Measurements from ENCODE around the gene ASTN2. TPM values are rescaled to one million over a fixed set of nuclear protein-coding genes. Genes with fewer than 3 reads are reported as not detected.

Gene ASTN2
- total and polyA plus RNA-seq, 10 donors = 0.87 to 6.1 (median 3.7) TPM

GRCh38 chr9:116448431-116448830, 966.4 kb downstream of the ASTN2 start:
- DNase-seq = no peak
- Histone ChIP-seq H3K4me1 (no peaks in the 10 kb centered on the region), H3K27me3 (replicated peaks in 1 of 7) (no peaks in the 10 kb centered on the region), H3K36me3 (no peaks in the 10 kb centered on the region), H3K27ac (no peak overlapping the region), H3K9me3 (no peaks in the 10 kb centered on the region), H3K4me3 (no peak overlapping the region)
- TF ChIP-seq POLR2AphosphoS5 (IDR thresholded peaks at IDR 0.05) (no peak), POLR2A (IDR thresholded peaks at IDR 0.05) (no peak), CTCF (IDR thresholded peaks at IDR 0.05 in 8 of 11, conservative IDR thresholded peaks at IDR 0.05 in 3 of 11) (no peak)
- 19 to 57% (median 34%) methylated on average over 3 of the region's 3 CpGs for WGBS, 5 donors
- intact Hi-C loops (cut with DNase I; ENCODE audit: low total_unique reads) = no loop called here

GRCh38 chr9:116447934-116448333, 966.9 kb downstream of the ASTN2 start:
- Histone ChIP-seq H3K27me3 (replicated peaks in 1 of 7) (no peaks in the 10 kb centered on the region), H3K27ac (no peak overlapping the region), H3K4me1 (no peaks in the 10 kb centered on the region), H3K4me3 (no peak overlapping the region), H3K9me3 (no peaks in the 10 kb centered on the region), H3K36me3 (no peaks in the 10 kb centered on the region)
- DNase-seq = no peak
- no peak for TF ChIP-seq POLR2A (IDR thresholded peaks at IDR 0.05)
- TF ChIP-seq CTCF (IDR thresholded peaks at IDR 0.05 in 8 of 11, conservative IDR thresholded peaks at IDR 0.05 in 3 of 11) = no peak
- TF ChIP-seq POLR2AphosphoS5 (IDR thresholded peaks at IDR 0.05) = no peak
- WGBS, 5 donors = 12 to 26% (median 15%) methylated on average over 6 of the region's 6 CpGs
- intact Hi-C loops (cut with DNase I; ENCODE audit: low total_unique reads) = no loop called here

- no peak for DNase-seq
- intact Hi-C loops (cut with DNase I; ENCODE audit: low total_unique reads) = no loop called here
- Histone ChIP-seq H3K27me3 (replicated peaks in 1 of 7) (no peaks in the 10 kb centered on the region), H3K9me3 (peaks cover 0 to 4% (median 0%) of the 10 kb centered on the region in 8 donors), H3K4me3 (no peak overlapping the region), H3K27ac (no peak overlapping the region), H3K4me1 (no peaks in the 10 kb centered on the region), H3K36me3 (peaks cover 0 to 18% (median 0%) of the 10 kb centered on the region in 6 donors)
- TF ChIP-seq CTCF (IDR thresholded peaks at IDR 0.05 in 8 of 11, conservative IDR thresholded peaks at IDR 0.05 in 3 of 11) (no peak), POLR2A (IDR thresholded peaks at IDR 0.05) (no peak), POLR2AphosphoS5 (IDR thresholded peaks at IDR 0.05) (no peak)
Measured at GRCh38 chr9:116442528-116442927, 972.3 kb downstream of the ASTN2 start.

GRCh38 chr9:116437411-116438370, 977.2 kb downstream of the ASTN2 start:
- H3K27me3 ChIP-seq (replicated peaks in 1 of 7) = no peaks in the 10 kb centered on the region
- 75 to 95% (median 82%) methylated on average over 8 to 11 of the region's 11 CpGs for WGBS, 5 donors
- H3K4me3 ChIP-seq = no peak overlapping the region
- no peak overlapping the region for H3K27ac ChIP-seq
- no peak for TF ChIP-seq POLR2AphosphoS5 (IDR thresholded peaks at IDR 0.05)
- no peak for TF ChIP-seq POLR2A (IDR thresholded peaks at IDR 0.05)
- no peak for TF ChIP-seq CTCF (IDR thresholded peaks at IDR 0.05 in 8 of 11, conservative IDR thresholded peaks at IDR 0.05 in 3 of 11)
- peaks cover 0 to 10% (median 0%) of the 10 kb centered on the region in 8 donors for H3K9me3 ChIP-seq
- DNase-seq = no peak
- intact Hi-C loops (cut with DNase I; ENCODE audit: low total_unique reads) = no loop called here
- H3K4me1 ChIP-seq = no peaks in the 10 kb centered on the region
- peaks cover 0 to 23% (median 0%) of the 10 kb centered on the region in 6 donors for H3K36me3 ChIP-seq

All from spleen (tissue), 11 donors.